Ishikawa (cell line): ENCODE results near the gene DMD.

Source experiments
- CEBPB ChIP-seq: IDR thresholded peaks from 2 replicates; pipeline ENCODE4 v1.6.1; 2012
- MAX ChIP-seq: IDR thresholded peaks from 2 replicates; pipeline ENCODE4 v1.6.1; 2012
- RAD21 ChIP-seq: IDR thresholded peaks from 2 replicates; pipeline ENCODE4 v1.6.1; 2012; ENCODE audit warnings: low read depth
- REST ChIP-seq: IDR thresholded peaks from 2 replicates; pipeline ENCODE4 v1.6.1; 2012; ENCODE audit warnings: low read depth, mild to moderate bottlenecking
- TAF1 ChIP-seq: IDR thresholded peaks from 2 replicates; pipeline ENCODE4 v1.6.1; 2012; ENCODE audit warnings: low read depth, mild to moderate bottlenecking
- ZBTB7A ChIP-seq: IDR thresholded peaks from 2 replicates; pipeline ENCODE4 v1.6.1; 2012; ENCODE audit warnings: low read depth

GRCh38 chrX:31366041-31366440 is 1845.3 kb downstream of the DMD start:
- no peak for TF ChIP-seq REST
- no peak for TF ChIP-seq RAD21
- TF ChIP-seq ZBTB7A: no peak
- TF ChIP-seq MAX: no peak
- TF ChIP-seq TAF1: no peak
- TF ChIP-seq CEBPB: no peak
